Liver (tissue), 9 donors: ENCODE results near the gene SHH. TPM values are rescaled to one million over a fixed set of nuclear protein-coding genes. Genes with fewer than 3 reads are reported as not detected.

Experiments
- DNase-seq: peaks from one replicate; pipeline ENCODE4 v3.0.0-alpha.2; 2017; ENCODE audit warnings: low spot score
- H3K27ac ChIP-seq, 2 donors: one replicate each; pipeline ENCODE4 v1.7.0; 2013; ENCODE audit warnings: inconsistent platforms in 2 of 2, low read length in 2 of 2, control low read depth in 1 of 2, low read depth in 1 of 2, mild to moderate bottlenecking in 1 of 2
- H3K27me3 ChIP-seq, 4 donors: one replicate each; pipeline versions ENCODE4 v1.6.1 to v1.7.0; 2013; ENCODE audit warnings: low read length in 3 of 4, inconsistent platforms in 1 of 4, mild to moderate bottlenecking in 1 of 4, moderate library complexity in 1 of 4; ENCODE audit not compliant: control insufficient read depth in 4 of 4, insufficient read depth in 4 of 4
- H3K36me3 ChIP-seq, 4 donors: one replicate each; pipeline versions ENCODE4 v1.6.1 to v1.7.0; 2013; ENCODE audit warnings: low read length in 3 of 4, mild to moderate bottlenecking in 3 of 4, low read depth in 1 of 4, moderate library complexity in 1 of 4; ENCODE audit not compliant: control insufficient read depth in 4 of 4, insufficient read depth in 3 of 4
- H3K4me1 ChIP-seq, 4 donors: one replicate each; pipeline versions ENCODE4 v1.6.1 to v1.7.0; 2013; ENCODE audit warnings: low read length in 3 of 4, mild to moderate bottlenecking in 3 of 4, moderate library complexity in 1 of 4; ENCODE audit not compliant: control insufficient read depth in 4 of 4, insufficient read depth in 4 of 4
- H3K4me3 ChIP-seq, 3 donors: one replicate each; pipeline versions ENCODE4 v1.6.1 to v1.7.0; 2013; ENCODE audit warnings: low read length in 3 of 3, control low read depth in 1 of 3, low read depth in 1 of 3, mild to moderate bottlenecking in 1 of 3
- H3K9ac ChIP-seq, 2 donors: one replicate each; pipeline ENCODE4 v1.7.0; 2013; ENCODE audit warnings: low read length in 2 of 2, mild to moderate bottlenecking in 2 of 2, moderate library complexity in 2 of 2, control low read depth in 1 of 2, low read depth in 1 of 2
- H3K9me3 ChIP-seq, 4 donors: one replicate each; pipeline versions ENCODE4 v1.6.1 to v1.7.0; 2013; ENCODE audit warnings: low read length in 3 of 4; ENCODE audit not compliant: control insufficient read depth in 4 of 4
- EGR1 ChIP-seq, 2 donors: IDR thresholded peaks; 2 replicates each; pipeline ENCODE4 v1.6.1; 2016 to 2018; ENCODE audit warnings: antibody characterized with exemption in 2 of 2, low read depth in 2 of 2
- FOXA1 ChIP-seq: IDR thresholded peaks from 2 replicates; pipeline ENCODE4 v1.6.1; 2016; ENCODE audit warnings: antibody characterized with exemption
- GABPA ChIP-seq, 2 donors: IDR thresholded peaks in 1 of 2; conservative IDR thresholded peaks in 1 of 2; 2 replicates each; pipeline ENCODE4 v1.6.1; 2016; ENCODE audit warnings: antibody characterized with exemption in 2 of 2, mild to moderate bottlenecking in 1 of 2, moderate library complexity in 1 of 2
- HNF4G ChIP-seq: IDR thresholded peaks from 2 replicates; pipeline ENCODE4 v1.6.1; 2016; ENCODE audit warnings: antibody characterized with exemption
- JUND ChIP-seq, 2 donors: IDR thresholded peaks; 2 replicates each; pipeline ENCODE4 v1.6.1; 2016; ENCODE audit warnings: antibody characterized with exemption in 2 of 2
- NR2F2 ChIP-seq: IDR thresholded peaks from 2 replicates; pipeline ENCODE4 v1.6.1; 2016; ENCODE audit warnings: antibody characterized with exemption
- RAD21 ChIP-seq, 2 donors: IDR thresholded peaks; 2 replicates each; pipeline ENCODE4 v1.6.1; 2016; ENCODE audit warnings: antibody characterized with exemption in 2 of 2, mild to moderate bottlenecking in 2 of 2
- RXRA ChIP-seq, 2 donors: IDR thresholded peaks; 2 replicates each; pipeline ENCODE4 v1.6.1; 2017 to 2018; ENCODE audit warnings: antibody characterized with exemption in 2 of 2, mild to moderate bottlenecking in 1 of 2
- SP1 ChIP-seq: IDR thresholded peaks from 2 replicates; pipeline ENCODE4 v1.6.1; 2018; ENCODE audit warnings: antibody characterized with exemption, mild to moderate bottlenecking
- TAF1 ChIP-seq: conservative IDR thresholded peaks from 2 replicates; pipeline ENCODE4 v1.6.1; 2016; ENCODE audit warnings: antibody characterized with exemption, mild to moderate bottlenecking
- YY1 ChIP-seq: IDR thresholded peaks from 2 replicates; pipeline ENCODE4 v1.6.1; 2016; ENCODE audit warnings: antibody characterized with exemption, mild to moderate bottlenecking
- WGBS: extraction: QIAGEN DNeasy Blood & Tissue Kit; methylation state at CpG from one replicate; pipeline ENCODE4 v1.1.7; 2013; 5-methylcytosine and 5-hydroxymethylcytosine counted together
- polyA plus RNA-seq, 2 donors: library from polyadenylated mRNA; stranded (reverse) in 1 of 2; unstranded in 1 of 2; fragments of 200-250 nt in 1 of 2; fragments of >200 nt in 1 of 2; fragmentation: Nextera tagmentation in 1 of 2; extraction: Ambion mirVana in 1 of 2; gene quantifications; one replicate each; pipeline versions ENCODE4 v1.2.1 to v1.2.3, GENCODE V29; 2013 to 2015
- total RNA-seq, 2 donors: library from RNA; depleted of rRNA; stranded (reverse); fragments of >200 nt; gene quantifications; one replicate each; pipeline ENCODE4 v1.2.3, GENCODE V29; 2014
- TF ChIP-seq, protein P1 (sequence below): IDR thresholded peaks from 2 replicates; pipeline ENCODE4 v1.6.1; 2016; ENCODE audit warnings: antibody characterized with exemption
- TF ChIP-seq, protein P2 (sequence below): fragments of 150-350 bp; IDR thresholded peaks from 2 replicates; pipeline ENCODE4 v1.5.1; 2017; ENCODE audit warnings: improper control_type of control experiment, low read depth, low read length; ENCODE audit not compliant: missing input control
- TF ChIP-seq, protein P3 (sequence below): IDR thresholded peaks from 2 replicates; pipeline ENCODE4 v1.6.1; 2016; ENCODE audit warnings: antibody characterized with exemption, mild to moderate bottlenecking
- TF ChIP-seq, protein P4 (sequence below): IDR thresholded peaks from 2 replicates; pipeline ENCODE4 v1.6.1; 2016; ENCODE audit warnings: antibody characterized with exemption
- TF ChIP-seq, protein P5 (sequence below): IDR thresholded peaks from 2 replicates; pipeline ENCODE4 v1.6.1; 2016; ENCODE audit warnings: antibody characterized with exemption
- donor health status: healthy.
- donor health status: healthy.
- donor health status: healthy.
- donor health status: healthy.
- donor health status: healthy.

Gene SHH
- total and polyA plus RNA-seq, 4 donors, result 3.9 to 10.0 (median 5.2) TPM

DNA sequence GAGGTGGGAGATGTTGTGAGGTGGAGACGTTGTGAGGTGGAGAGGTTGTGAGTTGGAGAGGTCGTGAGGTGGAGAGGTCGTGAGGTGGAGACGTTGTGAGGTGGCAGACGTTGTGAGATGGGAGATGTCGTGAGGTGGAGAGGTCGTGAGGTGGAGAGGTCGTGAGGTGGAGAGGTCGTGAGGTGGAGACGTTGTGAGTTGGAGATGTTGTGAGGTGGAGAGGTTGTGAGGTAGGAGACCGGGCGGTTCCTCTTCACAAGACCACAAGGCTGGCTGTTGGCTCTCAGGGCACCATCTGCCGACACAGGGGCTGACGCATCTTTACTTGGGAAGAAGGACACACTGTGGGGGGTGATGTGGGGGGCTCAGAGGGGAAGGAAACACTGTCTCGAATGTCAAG, 34.7 kb upstream of the SHH start:
- Histone ChIP-seq H3K9ac (no peak overlapping the region), H3K36me3 (no peaks in the 10 kb centered on the region), H3K27me3 (no peaks in the 10 kb centered on the region), H3K9me3 (no peaks in the 10 kb centered on the region), H3K27ac (no peak overlapping the region), H3K4me1 (peaks cover 0 to 5% (median 0%) of the 10 kb centered on the region in 4 donors), H3K4me3 (no peak overlapping the region)
- TF ChIP-seq EGR1 (IDR thresholded peaks at IDR 0.05; ENCODE audit: low read depth in 2 of 2) (no peak), NR2F2 (no peak), TAF1 (no peak), RXRA (IDR thresholded peaks at IDR 0.05) (no peak), SP1 (no peak), RAD21 (IDR thresholded peaks at IDR 0.05) (no peak), JUND (IDR thresholded peaks at IDR 0.05) (no peak), FOXA1 (no peak), HNF4G (no peak), YY1 (no peak), GABPA (IDR thresholded peaks at IDR 0.05 in 1 of 2, conservative IDR thresholded peaks at IDR 0.05 in 1 of 2) (no peak)
- TF ChIP-seq, protein P1, sequence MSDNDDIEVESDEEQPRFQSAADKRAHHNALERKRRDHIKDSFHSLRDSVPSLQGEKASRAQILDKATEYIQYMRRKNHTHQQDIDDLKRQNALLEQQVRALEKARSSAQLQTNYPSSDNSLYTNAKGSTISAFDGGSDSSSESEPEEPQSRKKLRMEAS, result no peak
- TF ChIP-seq, protein P2, sequence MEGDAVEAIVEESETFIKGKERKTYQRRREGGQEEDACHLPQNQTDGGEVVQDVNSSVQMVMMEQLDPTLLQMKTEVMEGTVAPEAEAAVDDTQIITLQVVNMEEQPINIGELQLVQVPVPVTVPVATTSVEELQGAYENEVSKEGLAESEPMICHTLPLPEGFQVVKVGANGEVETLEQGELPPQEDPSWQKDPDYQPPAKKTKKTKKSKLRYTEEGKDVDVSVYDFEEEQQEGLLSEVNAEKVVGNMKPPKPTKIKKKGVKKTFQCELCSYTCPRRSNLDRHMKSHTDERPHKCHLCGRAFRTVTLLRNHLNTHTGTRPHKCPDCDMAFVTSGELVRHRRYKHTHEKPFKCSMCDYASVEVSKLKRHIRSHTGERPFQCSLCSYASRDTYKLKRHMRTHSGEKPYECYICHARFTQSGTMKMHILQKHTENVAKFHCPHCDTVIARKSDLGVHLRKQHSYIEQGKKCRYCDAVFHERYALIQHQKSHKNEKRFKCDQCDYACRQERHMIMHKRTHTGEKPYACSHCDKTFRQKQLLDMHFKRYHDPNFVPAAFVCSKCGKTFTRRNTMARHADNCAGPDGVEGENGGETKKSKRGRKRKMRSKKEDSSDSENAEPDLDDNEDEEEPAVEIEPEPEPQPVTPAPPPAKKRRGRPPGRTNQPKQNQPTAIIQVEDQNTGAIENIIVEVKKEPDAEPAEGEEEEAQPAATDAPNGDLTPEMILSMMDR, result no peak
- TF ChIP-seq, protein P3, sequence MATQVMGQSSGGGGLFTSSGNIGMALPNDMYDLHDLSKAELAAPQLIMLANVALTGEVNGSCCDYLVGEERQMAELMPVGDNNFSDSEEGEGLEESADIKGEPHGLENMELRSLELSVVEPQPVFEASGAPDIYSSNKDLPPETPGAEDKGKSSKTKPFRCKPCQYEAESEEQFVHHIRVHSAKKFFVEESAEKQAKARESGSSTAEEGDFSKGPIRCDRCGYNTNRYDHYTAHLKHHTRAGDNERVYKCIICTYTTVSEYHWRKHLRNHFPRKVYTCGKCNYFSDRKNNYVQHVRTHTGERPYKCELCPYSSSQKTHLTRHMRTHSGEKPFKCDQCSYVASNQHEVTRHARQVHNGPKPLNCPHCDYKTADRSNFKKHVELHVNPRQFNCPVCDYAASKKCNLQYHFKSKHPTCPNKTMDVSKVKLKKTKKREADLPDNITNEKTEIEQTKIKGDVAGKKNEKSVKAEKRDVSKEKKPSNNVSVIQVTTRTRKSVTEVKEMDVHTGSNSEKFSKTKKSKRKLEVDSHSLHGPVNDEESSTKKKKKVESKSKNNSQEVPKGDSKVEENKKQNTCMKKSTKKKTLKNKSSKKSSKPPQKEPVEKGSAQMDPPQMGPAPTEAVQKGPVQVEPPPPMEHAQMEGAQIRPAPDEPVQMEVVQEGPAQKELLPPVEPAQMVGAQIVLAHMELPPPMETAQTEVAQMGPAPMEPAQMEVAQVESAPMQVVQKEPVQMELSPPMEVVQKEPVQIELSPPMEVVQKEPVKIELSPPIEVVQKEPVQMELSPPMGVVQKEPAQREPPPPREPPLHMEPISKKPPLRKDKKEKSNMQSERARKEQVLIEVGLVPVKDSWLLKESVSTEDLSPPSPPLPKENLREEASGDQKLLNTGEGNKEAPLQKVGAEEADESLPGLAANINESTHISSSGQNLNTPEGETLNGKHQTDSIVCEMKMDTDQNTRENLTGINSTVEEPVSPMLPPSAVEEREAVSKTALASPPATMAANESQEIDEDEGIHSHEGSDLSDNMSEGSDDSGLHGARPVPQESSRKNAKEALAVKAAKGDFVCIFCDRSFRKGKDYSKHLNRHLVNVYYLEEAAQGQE, result no peak
- TF ChIP-seq, protein P4, sequence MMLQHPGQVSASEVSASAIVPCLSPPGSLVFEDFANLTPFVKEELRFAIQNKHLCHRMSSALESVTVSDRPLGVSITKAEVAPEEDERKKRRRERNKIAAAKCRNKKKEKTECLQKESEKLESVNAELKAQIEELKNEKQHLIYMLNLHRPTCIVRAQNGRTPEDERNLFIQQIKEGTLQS, result no peak
- TF ChIP-seq, protein P5, sequence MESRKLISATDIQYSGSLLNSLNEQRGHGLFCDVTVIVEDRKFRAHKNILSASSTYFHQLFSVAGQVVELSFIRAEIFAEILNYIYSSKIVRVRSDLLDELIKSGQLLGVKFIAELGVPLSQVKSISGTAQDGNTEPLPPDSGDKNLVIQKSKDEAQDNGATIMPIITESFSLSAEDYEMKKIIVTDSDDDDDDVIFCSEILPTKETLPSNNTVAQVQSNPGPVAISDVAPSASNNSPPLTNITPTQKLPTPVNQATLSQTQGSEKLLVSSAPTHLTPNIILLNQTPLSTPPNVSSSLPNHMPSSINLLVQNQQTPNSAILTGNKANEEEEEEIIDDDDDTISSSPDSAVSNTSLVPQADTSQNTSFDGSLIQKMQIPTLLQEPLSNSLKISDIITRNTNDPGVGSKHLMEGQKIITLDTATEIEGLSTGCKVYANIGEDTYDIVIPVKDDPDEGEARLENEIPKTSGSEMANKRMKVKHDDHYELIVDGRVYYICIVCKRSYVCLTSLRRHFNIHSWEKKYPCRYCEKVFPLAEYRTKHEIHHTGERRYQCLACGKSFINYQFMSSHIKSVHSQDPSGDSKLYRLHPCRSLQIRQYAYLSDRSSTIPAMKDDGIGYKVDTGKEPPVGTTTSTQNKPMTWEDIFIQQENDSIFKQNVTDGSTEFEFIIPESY, result no peak
- 82% methylated on average over 15 of the region's 15 CpGs for WGBS
- DNase-seq, result no peak

DNA sequence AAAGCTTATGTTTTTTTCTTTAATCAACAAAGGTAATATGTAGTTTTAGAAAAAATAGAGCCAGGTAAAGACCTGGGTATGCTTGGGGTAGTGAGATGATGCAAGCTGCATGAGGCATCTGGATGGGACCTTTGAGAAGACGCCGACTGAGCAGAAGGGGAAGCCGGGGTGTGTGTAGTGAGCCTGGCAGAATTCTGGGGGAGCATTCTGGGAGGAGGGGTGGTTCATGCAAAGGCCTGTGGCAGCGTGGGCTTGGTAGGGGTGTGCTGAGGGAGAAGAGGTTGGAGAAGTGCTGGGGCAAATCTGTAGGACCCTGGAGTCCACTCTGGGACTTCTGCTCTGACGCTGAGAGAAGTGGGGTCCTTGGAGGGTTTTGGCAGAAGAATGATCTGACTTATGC, 33.9 kb upstream of the SHH start:
- Histone ChIP-seq H3K9me3 (no peaks in the 10 kb centered on the region), H3K9ac (no peak overlapping the region), H3K27me3 (no peaks in the 10 kb centered on the region), H3K4me1 (peaks cover 0 to 5% (median 0%) of the 10 kb centered on the region in 4 donors), H3K27ac (no peak overlapping the region), H3K36me3 (no peaks in the 10 kb centered on the region), H3K4me3 (no peak overlapping the region)
- TF ChIP-seq RXRA (IDR thresholded peaks at IDR 0.05) (no peak), EGR1 (IDR thresholded peaks at IDR 0.05; ENCODE audit: low read depth in 2 of 2) (no peak)
- TF ChIP-seq, protein P2, result no peak
- TF ChIP-seq, protein P3, result no peak
- no peak for DNase-seq
- 85% methylated on average over 5 of the region's 5 CpGs for WGBS
